ENCODE data around the gene UNK.

GRCh38 chr17:75806822-75807500, 22.4 kb downstream of the UNK start:
- TF ChIP-seq CTCF (IDR thresholded peaks at IDR 0.05) (no peak), POLR2AphosphoS5 (IDR thresholded peaks at IDR 0.05; ENCODE audit: low read depth, low read length) (no peak), SIN3A (IDR thresholded peaks at IDR 0.05; ENCODE audit: borderline replicate concordance, insufficient read depth, low read depth, low read length) (no peak), REST (IDR thresholded peaks at IDR 0.05; ENCODE audit: insufficient read depth in 1 of 2, low read depth in 2 of 2, low read length in 1 of 2) (no peak)

All from Panc1 (cell line).